ENCODE results near the gene TMEM156.

DNA sequence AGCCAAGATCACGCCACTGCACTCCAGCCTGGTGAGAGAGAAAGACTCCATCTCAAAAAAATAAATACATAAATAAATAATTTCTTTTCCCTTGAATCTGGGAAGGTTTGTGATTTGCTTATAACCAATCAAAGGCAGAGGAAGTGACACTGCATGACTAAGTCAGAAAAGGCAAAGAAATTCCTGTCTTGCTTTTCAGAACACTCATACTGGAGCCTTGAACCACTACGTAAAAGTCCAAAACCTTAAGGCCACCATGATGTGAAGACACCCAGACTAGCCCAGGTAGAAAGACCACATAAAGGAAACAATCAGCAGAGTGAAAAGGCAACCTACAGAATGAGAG, 36.6 kb downstream of the TMEM156 start:
- TF ChIP-seq, protein P1, sequence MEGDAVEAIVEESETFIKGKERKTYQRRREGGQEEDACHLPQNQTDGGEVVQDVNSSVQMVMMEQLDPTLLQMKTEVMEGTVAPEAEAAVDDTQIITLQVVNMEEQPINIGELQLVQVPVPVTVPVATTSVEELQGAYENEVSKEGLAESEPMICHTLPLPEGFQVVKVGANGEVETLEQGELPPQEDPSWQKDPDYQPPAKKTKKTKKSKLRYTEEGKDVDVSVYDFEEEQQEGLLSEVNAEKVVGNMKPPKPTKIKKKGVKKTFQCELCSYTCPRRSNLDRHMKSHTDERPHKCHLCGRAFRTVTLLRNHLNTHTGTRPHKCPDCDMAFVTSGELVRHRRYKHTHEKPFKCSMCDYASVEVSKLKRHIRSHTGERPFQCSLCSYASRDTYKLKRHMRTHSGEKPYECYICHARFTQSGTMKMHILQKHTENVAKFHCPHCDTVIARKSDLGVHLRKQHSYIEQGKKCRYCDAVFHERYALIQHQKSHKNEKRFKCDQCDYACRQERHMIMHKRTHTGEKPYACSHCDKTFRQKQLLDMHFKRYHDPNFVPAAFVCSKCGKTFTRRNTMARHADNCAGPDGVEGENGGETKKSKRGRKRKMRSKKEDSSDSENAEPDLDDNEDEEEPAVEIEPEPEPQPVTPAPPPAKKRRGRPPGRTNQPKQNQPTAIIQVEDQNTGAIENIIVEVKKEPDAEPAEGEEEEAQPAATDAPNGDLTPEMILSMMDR (IDR thresholded peaks at IDR 0.05; ENCODE audit: low read depth, low read length), result no peak
- no peak for TF ChIP-seq EZH2phosphoT487 (IDR thresholded peaks at IDR 0.05; ENCODE audit: low read depth)
